ENCODE measurements around the gene TMEM215.
A peak's percentile ranks its signal among the peaks of the same experiment; 100 is the strongest.

GRCh38 chr9:32783168-32783891 lies at the start of gene TMEM215:
- TF ChIP-seq CTCF (IDR thresholded peaks at IDR 0.05; ENCODE audit: extremely low read depth in 1 of 2, insufficient read depth in 1 of 2, low read depth in 1 of 2, low read length in 2 of 2) (no peak), POLR2A (IDR thresholded peaks at IDR 0.05; ENCODE audit: low read depth, low read length) (no peak), MAX (IDR thresholded peaks at IDR 0.05; ENCODE audit: insufficient read depth, insufficient read length) (no peak), FOS (IDR thresholded peaks at IDR 0.05; ENCODE audit: borderline replicate concordance, insufficient read depth, low read length) (no peak), POLR2AphosphoS5 (IDR thresholded peaks at IDR 0.05; ENCODE audit: insufficient read depth, low read depth, low read length) (no peak), EZH2 (IDR thresholded peaks at IDR 0.05; ENCODE audit: borderline replicate concordance, low read depth, low read length, severe bottlenecking) (peak; percentile 42)

Measured in endothelial cell of umbilical vein (primary cell).